Esophagus (tissue), 2 donors: ENCODE results near the gene FAT2. TPM values are rescaled to one million over a fixed set of nuclear protein-coding genes. Genes with fewer than 3 reads are reported as not detected.
"Not testable (repeated sequence)": the region's sequence is repeated elsewhere in the genome, so short reads cannot be mapped to it uniquely, and the experiment has no call there.

Experiments used
- H3K27ac ChIP-seq, 2 donors: one replicate each; pipeline ENCODE4 v1.5.1; 2013; ENCODE audit warnings: low read depth in 2 of 2, mild to moderate bottlenecking in 2 of 2, inconsistent platforms in 1 of 2, low read length in 1 of 2, moderate library complexity in 1 of 2
- H3K27me3 ChIP-seq, 2 donors: one replicate each; pipeline ENCODE4 v1.6.1; 2013; ENCODE audit warnings: low read length in 2 of 2, control low read depth in 1 of 2, mild to moderate bottlenecking in 1 of 2; ENCODE audit not compliant: insufficient read depth in 2 of 2, control insufficient read depth in 1 of 2
- H3K36me3 ChIP-seq, 2 donors: one replicate each; pipeline ENCODE4 v1.6.1; 2013; ENCODE audit warnings: low read length in 1 of 2; ENCODE audit not compliant: control insufficient read depth in 2 of 2, insufficient read depth in 2 of 2
- H3K4me1 ChIP-seq, 2 donors: one replicate each; pipeline ENCODE4 v1.6.1; 2013; ENCODE audit warnings: low read length in 1 of 2; ENCODE audit not compliant: control insufficient read depth in 2 of 2, insufficient read depth in 2 of 2
- H3K4me3 ChIP-seq, 2 donors: one replicate each; pipeline ENCODE4 v1.5.1; 2013; ENCODE audit warnings: low read length in 2 of 2, mild to moderate bottlenecking in 2 of 2, low read depth in 1 of 2, moderate library complexity in 1 of 2
- H3K9me3 ChIP-seq, 2 donors: one replicate each; pipeline ENCODE4 v1.6.1; 2013; ENCODE audit warnings: mild to moderate bottlenecking in 2 of 2, low read depth in 1 of 2, low read length in 1 of 2, moderate library complexity in 1 of 2; ENCODE audit not compliant: control insufficient read depth in 2 of 2, insufficient read depth in 1 of 2
- WGBS, 2 donors: extraction: QIAGEN DNeasy Blood & Tissue Kit; methylation state at CpG; one replicate each; pipeline ENCODE4 v1.1.7; 2013; 5-methylcytosine and 5-hydroxymethylcytosine counted together
- polyA plus RNA-seq, 2 donors: library from polyadenylated mRNA; stranded (reverse); fragments of 200-250 nt; gene quantifications; one replicate each; pipeline ENCODE4 v1.2.3, GENCODE V29; 2013
- donor health status: healthy with polysubstance abuse.
- donor health status: Bipolar disorder and iron deficiency.

Gene FAT2
- polyA plus RNA-seq, 2 donors, result 29.5 to 33.8 TPM

DNA sequence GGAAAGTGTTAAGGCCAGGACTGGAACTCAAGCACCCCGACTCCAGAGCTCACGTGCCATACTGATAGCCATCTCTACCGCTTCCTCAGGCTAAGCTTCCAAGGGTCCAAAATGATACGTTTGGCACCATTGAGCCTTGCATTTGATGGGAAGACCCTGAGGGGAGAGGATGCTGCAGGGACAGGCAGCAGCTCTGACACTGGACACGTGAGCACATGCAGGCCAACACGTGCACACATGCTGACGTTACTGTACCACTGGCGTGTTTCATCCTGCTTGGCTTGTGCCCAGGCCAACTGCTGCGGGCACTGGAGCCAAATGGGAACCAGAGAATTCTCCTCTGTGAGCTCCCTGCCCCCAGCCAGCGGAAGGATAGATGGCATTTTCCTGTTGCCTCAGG lies 5.2 kb downstream of the FAT2 start:
- Histone ChIP-seq H3K4me3 (no peak overlapping the region), H3K27ac (peak overlapping the region; percentile 74 to 93), H3K4me1 (peaks cover 0 to 19% of the 10 kb centered on the region in 2 donors), H3K36me3 (peaks cover 0 to 6% of the 10 kb centered on the region in 2 donors), H3K27me3 (no peaks in the 10 kb centered on the region), H3K9me3 (no peaks in the 10 kb centered on the region)
- 47 to 74% methylated on average over 10 of the region's 10 CpGs for WGBS, 2 donors

GRCh38 chr5:151585344-151585743 lies 5.8 kb downstream of the FAT2 start:
- H3K4me1 ChIP-seq, result peaks cover 0 to 21% of the 10 kb centered on the region in 2 donors
- H3K4me3 ChIP-seq, H3K27me3 ChIP-seq, H3K36me3 ChIP-seq, H3K9me3 ChIP-seq: not testable (repeated sequence)
- 39 to 55% methylated on average over 4 of the region's 4 CpGs for WGBS, 2 donors
- peak overlapping the region; percentile 74 to 86 for H3K27ac ChIP-seq

GRCh38 chr5:151584057-151584937 lies 6.8 kb downstream of the FAT2 start:
- no peaks in the 10 kb centered on the region for H3K27me3 ChIP-seq

DNA sequence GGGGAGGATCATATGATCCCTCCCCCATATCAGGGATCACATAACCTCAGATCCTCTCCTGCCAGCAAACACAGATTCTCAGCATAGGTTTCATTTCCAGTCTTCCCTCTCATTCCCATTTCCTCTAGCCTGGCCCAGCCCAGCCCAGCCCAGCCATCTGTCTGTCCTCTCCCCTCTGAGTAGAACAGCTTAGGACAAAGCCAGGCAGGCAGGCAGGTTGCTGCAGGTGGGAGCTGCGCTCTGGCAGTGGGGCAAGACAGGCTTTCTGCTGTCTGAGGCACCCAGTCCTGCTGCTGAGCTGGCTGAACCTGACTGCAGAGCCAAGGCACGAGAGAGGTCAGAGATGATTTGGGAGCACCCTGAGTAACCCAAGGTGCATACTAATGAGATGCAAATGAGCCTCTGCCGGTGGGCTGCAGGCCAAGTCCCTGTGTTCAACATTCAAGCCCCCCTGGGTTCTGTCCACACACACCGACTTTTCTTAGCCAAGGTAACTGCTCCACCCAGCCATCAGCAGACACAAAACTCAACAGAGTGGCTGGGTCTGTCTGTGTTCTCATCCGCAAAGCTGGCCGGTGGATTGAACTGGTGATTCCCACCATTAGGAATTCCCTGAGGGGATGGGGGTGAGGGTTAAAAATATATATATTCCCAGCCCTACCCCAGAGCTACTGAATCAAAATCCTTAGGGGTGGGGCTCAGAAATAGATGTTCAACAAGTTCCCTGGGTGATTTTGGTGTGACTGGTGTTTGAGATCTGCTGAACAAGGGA lies 9.1 kb downstream of the FAT2 start:
- Histone ChIP-seq H3K4me3 (no peak overlapping the region), H3K36me3 (no peaks in the 10 kb centered on the region), H3K9me3 (no peaks in the 10 kb centered on the region), H3K4me1 (peaks cover 0 to 18% of the 10 kb centered on the region in 2 donors), H3K27me3 (no peaks in the 10 kb centered on the region), H3K27ac (peak overlapping the region; percentile 94 to 98)
- 39 to 46% methylated on average over 6 of the region's 6 CpGs for WGBS, 2 donors

More at GRCh38 chr5:151584057-151584937, 6.8 kb downstream of the FAT2 start:
- Histone ChIP-seq H3K4me3 (no peak overlapping the region), H3K27ac (peak overlapping the region; percentile 83 to 94), H3K4me1 (peaks cover 0 to 26% of the 10 kb centered on the region in 2 donors), H3K36me3 (peaks cover 0 to 6% of the 10 kb centered on the region in 2 donors), H3K9me3 (no peaks in the 10 kb centered on the region)
- WGBS, 2 donors, result 67 to 69% methylated on average over 14 of the region's 14 CpGs

GRCh38 chr5:151581347-151581746 lies 9.8 kb downstream of the FAT2 start:
- no peak overlapping the region for H3K4me3 ChIP-seq
- no peaks in the 10 kb centered on the region for H3K36me3 ChIP-seq
- H3K27ac ChIP-seq, result peak overlapping the region; percentile 94 to 98
- H3K9me3 ChIP-seq, result no peaks in the 10 kb centered on the region
- WGBS, 2 donors, result 49 to 63% methylated on average over 4 of the region's 4 CpGs
- peaks cover 0 to 18% of the 10 kb centered on the region in 2 donors for H3K4me1 ChIP-seq
- no peaks in the 10 kb centered on the region for H3K27me3 ChIP-seq

- 41 to 55% methylated on average over 6 of the region's 6 CpGs for WGBS, 2 donors
- no peaks in the 10 kb centered on the region for H3K27me3 ChIP-seq
- H3K36me3 ChIP-seq, result peaks cover 0 to under 1% of the 10 kb centered on the region in 2 donors
- no peak overlapping the region for H3K4me3 ChIP-seq
- peak overlapping the region; percentile 94 to 98 for H3K27ac ChIP-seq
- peaks cover 0 to 15% of the 10 kb centered on the region in 2 donors for H3K4me1 ChIP-seq
- no peaks in the 10 kb centered on the region for H3K9me3 ChIP-seq
Measured at GRCh38 chr5:151580858-151581257, 10.3 kb downstream of the FAT2 start.

DNA sequence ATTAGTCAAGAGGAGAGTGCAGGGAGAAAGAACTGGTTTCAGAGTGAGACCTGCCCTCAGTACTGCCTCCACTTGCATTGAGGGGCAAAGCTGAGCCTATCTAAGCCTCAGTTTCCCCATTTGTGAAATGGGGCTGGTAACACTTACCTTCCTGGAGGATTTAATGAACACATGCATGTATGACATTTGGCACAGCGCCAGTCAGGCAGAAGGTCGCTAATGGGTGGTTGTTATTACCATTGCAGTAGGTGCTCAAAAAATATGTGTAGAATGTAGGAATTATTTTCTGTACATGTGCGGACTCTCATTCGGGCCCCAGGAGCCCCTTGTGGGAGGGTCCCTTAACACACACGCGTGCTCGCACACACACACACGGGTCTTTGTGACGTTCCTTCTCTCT lies 10.9 kb downstream of the FAT2 start:
- WGBS, 2 donors, result 68 to 76% methylated on average over 9 of the region's 9 CpGs
- H3K27ac ChIP-seq, result peak overlapping the region; percentile 94 to 98
- H3K36me3 ChIP-seq, result peaks cover 0 to 1% of the 10 kb centered on the region in 2 donors
- H3K27me3 ChIP-seq, result no peaks in the 10 kb centered on the region
- H3K9me3 ChIP-seq, result no peaks in the 10 kb centered on the region
- H3K4me1 ChIP-seq, result peaks cover 0 to 14% of the 10 kb centered on the region in 2 donors
- no peak overlapping the region for H3K4me3 ChIP-seq

- H3K4me3 ChIP-seq, H3K27me3 ChIP-seq, H3K27ac ChIP-seq, H3K36me3 ChIP-seq, H3K9me3 ChIP-seq: not testable (repeated sequence)
- H3K4me1 ChIP-seq, result peaks cover 0 to 14% of the 10 kb centered on the region in 2 donors
- 85 to 91% methylated on average over 1 of the region's 1 CpG for WGBS, 2 donors
Measured at GRCh38 chr5:151579146-151579545, 12.0 kb downstream of the FAT2 start.

GRCh38 chr5:151578326-151579025 lies 12.7 kb downstream of the FAT2 start:
- Histone ChIP-seq H3K36me3 (peaks cover 0 to 1% of the 10 kb centered on the region in 2 donors), H3K27ac (no peak overlapping the region), H3K27me3 (no peaks in the 10 kb centered on the region), H3K4me3 (no peak overlapping the region), H3K9me3 (no peaks in the 10 kb centered on the region), H3K4me1 (peaks cover 0 to 14% of the 10 kb centered on the region in 2 donors)
- WGBS, 2 donors, result 89 to 93% methylated on average over 6 of the region's 6 CpGs
